NOMO-1 treated with dmso at 0.1 percent for 144 hours (cell line): ENCODE results near the gene CSRP2.

ENCODE experiments used
- DNase-seq: peaks from one replicate; lab custom pipeline; 2025; ENCODE audit not compliant: unreplicated experiment; lab: John Stamatoyannopoulos, UW

The CSRP2 gene

DNA sequence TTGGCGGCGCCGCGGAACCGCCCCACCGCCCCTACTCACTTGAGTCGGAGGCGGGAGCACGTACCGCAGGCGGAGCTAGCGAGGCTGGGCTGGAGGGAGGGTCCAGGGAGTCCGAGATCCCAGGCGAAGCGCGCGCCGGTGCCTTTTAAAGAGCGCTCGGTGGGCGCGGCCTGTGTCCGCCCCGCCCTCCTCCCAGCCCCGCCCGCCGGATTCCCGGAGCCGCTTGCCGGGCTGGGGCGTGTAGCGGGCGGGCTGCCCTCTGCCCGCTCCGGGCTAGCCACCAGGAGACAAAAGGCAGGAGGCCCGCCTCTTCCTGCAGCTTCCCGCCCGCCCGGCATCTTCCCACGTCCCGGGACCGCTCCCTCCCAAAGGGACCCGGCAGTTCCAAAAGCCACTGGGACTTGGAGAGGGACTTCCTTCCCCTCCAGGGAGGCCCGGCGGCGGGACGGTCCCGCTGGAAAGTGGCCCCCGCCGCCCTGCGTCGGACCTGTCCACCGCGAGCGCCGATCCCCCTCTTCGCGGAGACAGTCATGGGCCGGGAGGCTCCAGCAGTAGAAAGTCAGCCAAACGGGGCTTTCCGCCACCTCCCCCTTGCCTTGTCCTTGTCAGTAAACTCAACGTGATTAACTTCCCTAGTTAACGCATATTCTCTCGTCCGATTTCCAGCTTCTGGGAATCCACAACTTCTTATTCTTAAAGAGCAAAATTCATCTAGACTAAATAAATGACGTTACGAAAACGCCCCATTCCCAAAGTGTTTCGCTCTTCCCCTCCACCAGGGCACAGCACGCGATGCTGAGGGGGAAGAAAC is at the start of gene CSRP2:
CSRP2 (minus strand) TSS at position 121 of the 811 bp plus-strand sequence. CDS start 12,759 bp downstream, outside the sequence.
- DNase-seq, result peak; percentile 15

DNA sequence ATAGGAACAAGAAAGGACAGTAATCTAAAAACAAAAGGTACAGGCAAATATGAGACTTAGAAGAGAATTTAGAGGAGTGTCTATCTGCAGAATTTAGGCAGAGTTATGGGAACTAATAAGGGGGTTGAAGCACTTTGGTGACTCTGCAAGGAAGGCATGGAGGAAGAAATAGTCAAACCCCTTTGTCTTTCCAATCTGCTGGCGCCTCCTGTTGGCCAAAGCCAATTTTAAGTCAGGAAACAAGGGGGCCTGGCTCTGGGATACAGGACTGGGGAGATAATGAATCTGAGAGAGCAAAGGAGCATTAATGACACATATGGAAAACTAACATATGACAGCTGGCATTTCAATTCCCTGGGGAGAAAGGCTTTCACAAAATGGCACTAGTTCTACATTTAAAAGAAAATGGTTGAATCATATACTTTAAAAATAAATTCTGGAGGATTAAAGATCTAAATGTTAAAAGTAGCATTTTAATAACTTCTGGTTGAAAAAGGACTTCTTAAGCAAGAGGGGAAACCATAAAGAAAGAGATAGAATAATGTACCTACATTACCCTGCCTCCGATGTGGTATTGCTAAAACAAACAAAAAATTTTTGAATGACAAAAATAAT is 48.5 kb upstream of the CSRP2 start:
- no peak for DNase-seq

- DNase-seq, result no peak
Measured at GRCh38 chr12:76925135-76925534, 46.3 kb upstream of the CSRP2 start.

DNA sequence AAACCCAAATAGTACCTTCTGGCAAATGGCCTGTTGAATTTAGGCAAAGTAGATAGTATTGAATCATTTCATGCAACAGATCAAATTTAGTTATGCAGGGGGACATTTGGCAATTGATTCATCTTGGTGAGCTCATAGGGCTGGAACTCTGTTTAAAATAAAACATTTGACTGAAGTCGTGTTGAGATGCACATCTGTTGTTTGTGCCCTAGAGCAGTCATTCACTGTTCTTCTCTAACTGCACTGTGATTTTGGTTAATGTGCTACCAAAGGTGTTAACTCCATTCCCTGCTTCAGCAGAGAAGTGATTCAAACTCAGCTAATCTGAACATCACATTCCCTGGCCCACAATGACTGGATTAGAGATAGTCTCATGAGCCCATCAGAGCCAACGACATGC is 44.0 kb upstream of the CSRP2 start:
- DNase-seq, result no peak

- no peak for DNase-seq
Measured at GRCh38 chr12:76921891-76922664, 43.3 kb upstream of the CSRP2 start.

DNA sequence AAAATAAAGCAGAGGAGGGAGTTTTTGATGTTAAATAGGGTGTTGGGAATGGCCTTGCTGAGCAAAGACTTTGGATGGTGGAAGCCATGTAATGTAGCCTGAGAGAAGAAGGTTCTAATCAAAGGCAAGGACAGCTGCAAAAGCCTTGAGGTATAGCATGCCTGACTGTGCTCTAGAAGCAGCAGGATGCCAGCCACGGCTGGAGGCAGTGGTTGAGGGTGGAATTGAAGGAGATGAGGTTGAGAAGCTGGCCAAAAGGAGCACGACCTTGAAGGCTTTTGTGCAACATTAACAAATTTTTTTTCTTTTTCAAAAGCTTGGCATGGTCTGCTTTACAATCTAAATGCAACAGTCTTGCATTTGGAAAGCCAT is 42.3 kb upstream of the CSRP2 start:
- DNase-seq, result no peak

DNA sequence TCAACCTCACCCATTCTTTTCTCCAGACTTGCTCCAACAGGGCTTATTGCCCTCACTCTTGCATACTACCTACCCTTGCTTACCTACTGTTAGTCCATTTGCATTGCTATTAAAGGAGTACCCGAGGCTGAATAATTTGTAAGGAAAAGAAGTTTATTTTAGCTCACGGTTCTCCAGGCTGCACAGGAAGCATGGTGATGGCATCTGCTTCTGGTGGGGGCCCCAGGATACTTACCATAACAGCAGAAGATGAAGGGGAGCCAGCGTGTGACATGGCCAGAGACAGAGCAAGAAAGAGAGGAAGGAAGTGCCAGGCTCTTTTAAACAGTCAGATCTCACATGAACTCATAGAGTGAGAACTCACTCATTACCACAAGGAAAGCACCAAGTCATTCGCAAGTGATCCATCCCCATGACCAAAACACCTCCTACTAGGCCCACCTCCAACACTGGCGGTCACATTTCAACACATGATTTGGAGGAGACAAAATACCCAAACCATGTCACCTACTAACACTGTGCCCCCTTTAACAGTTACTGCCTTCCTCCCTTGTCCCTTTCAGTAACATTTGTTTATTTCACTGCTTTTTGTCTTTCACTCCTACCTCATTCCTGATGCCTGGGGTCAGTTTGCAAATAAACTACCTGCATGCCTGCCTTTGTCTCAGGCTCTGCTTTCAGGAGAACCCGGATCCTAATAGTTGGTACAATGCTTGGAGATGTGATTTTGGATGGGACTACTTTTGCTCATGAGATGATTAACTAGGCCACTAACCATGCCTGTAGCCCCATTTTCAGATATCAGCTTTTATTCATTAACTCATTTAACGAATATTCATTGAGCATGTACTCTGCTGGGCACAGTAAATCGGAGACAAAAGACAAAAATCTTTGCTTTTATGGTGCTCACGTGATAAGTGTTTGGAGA is 41.6 kb upstream of the CSRP2 start:
- no peak for DNase-seq

DNA sequence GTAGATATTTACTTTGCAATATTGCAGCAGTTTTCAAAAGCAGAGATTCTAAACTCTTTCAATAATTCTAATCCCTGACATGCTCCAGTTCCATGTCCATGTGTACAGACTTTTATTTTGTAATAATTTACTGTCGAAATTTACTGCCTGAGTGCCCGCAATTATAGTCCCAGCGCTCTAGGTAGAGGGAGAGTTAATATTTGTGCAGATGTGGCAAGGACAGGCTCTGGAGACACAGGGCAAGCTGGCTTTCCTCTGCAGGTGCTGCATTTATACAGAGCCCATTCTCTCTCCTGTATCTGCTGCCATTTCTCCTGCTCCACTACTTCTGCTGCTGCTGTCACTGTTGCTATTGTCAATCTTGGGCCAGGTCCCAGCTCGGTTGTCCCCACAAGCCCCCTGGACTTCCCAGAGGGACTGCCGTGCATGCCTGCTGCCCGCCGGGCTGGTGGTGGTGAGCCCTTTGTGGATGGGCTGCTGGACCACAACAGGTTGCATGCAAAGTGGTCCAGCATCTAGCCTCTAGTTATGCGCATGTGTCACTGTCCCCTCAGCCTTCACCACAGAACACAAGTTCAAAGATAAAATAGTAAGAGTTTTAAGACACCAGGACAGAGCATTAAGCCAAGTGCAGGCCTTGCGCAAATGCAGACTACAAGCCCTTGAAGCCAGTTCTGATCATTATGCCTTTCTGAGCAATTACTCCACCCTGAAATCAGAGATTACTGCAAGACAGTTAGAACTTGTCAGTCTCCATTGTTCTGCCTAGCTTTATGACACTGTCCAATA is 40.8 kb upstream of the CSRP2 start:
- no peak for DNase-seq

DNA sequence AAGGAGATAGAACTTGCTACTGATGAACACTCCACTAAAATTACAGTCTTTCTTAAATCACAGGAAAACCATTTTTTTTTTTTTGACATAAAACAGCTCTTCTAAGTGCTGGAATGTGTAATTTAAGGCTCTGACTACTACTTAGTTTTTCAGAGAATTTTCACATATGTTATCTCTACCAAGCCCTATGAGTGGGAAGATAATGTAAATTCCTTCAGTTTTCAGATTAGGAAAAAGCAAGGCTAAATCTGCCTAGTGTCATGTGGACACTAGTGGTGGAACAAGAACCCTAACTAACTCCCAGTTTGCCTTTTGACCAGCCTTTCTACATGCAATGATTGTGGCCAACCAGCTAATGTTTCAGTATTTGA is 37.3 kb upstream of the CSRP2 start:
- DNase-seq, result no peak

DNA sequence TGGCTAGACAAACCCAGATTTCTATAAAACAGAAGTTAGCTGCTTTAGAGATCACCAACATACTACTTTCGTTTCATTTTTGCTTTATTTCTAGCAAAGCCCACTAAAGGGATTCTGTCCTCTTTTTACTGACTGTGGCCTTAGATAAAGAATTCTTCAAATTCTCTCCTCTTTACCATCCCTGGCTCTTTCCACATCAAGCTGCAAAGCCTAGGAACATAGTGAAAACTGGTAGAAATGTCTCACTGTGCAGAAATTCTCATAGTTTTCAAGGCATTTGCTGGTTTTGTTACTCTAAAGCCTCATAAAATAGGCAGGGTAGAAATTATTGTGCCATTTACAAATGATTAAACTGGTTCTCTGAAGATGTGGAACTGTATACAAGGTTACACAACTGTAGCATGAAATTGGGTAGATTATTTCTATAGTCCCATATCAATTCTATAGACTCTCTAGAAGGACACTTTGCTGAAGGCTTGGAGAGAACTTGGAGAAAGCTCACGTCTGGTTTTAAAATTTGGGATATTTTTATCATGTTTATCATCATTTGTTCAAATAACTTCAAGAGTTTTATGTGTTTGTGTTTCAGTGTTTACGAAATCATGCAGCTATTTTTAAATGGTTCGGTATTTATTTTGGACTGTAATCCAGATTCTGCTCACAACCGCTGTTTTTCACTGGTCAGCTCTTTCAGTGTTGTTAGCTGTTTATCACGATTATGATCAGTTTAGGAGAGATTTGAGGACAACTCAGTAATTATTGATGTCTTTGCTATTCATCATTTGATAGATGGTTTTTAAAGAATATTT is 36.7 kb upstream of the CSRP2 start:
- DNase-seq, result no peak

- DNase-seq, result no peak
Measured at GRCh38 chr12:76914102-76914859, 35.5 kb upstream of the CSRP2 start.

DNA sequence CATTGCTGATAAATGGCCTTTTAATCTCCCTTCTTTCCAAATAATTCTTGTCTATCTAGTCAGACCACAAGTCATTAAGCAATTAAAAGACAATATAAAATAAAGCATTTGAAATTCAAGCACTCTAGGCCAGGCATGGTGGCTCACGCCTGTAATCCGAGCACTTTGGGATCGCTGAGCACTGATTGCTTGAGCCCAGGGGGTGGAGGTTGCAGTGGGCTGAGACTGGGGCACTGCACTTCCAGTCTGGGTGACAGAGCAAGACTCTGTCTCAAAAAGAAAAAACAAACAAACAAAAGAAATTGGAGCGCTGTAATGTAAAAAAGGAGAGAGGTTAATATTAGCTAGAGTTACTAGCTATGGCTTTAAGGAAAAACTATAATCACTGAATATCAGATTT is 30.5 kb upstream of the CSRP2 start:
- no peak for DNase-seq

DNA sequence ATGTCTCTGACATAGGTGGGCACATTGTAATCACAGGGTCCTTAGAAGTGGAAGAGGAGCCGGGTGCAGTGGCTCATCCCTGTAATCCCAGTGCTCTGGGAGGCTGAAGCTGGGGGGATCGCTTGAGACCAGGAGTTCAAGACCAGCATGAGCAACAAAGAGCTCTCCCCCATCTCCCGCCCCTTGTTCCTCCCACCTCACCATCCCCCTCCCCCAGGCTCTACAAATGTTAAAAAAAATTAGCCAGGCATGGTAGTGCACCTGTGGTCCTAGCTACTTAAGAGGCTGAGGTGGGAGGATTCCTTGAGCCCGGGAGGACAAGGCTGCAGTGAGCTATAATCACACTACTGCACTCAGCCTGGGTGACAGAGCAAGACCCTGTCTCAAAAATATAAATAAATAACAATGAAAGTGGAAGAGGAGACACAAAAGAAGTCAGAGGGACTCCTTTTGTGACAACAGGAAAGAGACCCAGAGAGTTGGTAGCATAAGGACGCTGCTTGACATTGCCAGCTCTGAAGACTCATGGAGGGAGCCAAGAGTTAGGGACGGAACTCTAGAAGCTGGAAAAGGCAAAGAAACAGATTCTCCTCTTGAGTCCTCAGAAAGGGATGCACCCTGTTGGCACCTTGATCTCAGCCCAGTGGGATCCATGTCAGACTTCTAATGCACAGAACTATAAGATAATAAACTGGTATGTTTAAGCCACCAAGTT is 29.6 kb upstream of the CSRP2 start:
- DNase-seq, result no peak

GRCh38 chr12:76901628-76902380 is 23.0 kb upstream of the CSRP2 start:
- no peak for DNase-seq

DNA sequence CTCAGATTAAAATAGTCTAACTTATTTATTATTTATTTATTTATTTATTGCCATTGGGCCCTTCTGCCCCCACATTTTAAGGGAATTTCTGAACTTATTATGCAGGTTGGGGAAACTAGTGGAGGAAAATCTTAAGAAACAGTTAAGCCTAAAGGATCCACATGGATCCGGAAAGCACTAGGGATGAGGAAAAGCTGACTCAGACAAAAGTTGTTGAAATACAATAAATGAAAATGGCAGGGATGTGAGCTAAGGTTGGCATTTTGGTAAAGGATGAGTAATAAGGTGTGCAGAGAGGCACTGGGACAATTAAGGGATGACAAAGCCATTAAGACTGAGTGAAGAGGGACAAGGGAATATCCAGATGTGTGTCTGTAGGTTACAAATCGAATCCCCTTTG is 20.7 kb upstream of the CSRP2 start:
- DNase-seq, result no peak

DNA sequence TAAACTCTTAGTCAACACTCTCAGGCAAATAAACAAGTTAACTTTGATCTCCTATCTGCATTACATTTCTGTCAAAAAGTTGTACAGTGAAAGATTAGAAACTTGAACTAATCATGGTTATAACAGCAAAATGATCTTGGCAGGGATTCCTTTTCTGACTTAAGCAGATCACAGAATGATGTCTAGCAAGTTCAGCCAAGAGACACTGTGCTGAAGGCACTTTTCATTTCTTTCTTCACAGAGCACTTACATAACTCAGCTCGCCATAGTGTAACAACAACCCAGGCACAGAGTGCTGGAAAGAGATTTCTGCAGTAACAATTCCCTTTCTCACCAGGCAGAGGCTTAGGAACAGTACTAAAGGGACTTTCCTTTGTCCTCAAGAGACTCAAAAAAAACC is 19.6 kb upstream of the CSRP2 start:
- DNase-seq, result no peak

DNA sequence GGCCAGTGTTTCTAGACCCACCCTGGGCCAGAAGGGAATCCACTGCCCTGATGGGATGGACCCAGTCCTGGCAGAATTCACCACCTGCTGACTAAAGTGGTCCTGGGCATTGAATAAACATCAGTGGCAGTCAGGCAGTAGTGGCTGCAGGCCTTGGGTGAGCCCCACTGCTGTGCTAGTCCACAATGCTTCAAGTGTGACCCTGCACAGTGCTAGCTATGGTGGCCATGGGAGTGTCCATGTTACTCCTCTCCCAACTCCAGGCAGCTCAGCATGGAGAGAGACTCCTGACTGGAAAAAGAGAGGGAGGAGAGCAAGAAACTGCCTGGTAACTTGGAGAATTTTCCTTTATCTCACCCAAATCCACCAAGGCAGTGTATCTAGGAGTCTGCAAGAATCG is 17.5 kb upstream of the CSRP2 start:
- DNase-seq, result no peak
